ENCODE measurements around the gene KIR2DL4.
"Not testable (repeated sequence)": the region's sequence is repeated elsewhere in the genome, so short reads cannot be mapped to it uniquely, and the experiment has no call there.

Gene KIR2DL4

GRCh38 chr19:54803410-54803809 lies at the start of gene KIR2DL4:
KIR2DL4 (plus strand) TSS chr19:54803610; CDS start chr19:54803652, 42 bp downstream.
- no peak for DNase-seq

- not testable (repeated sequence) for DNase-seq
Observed at GRCh38 chr19:54756204-54757110, 47.0 kb upstream of the KIR2DL4 start.

GRCh38 chr19:54758577-54758976 lies 44.8 kb upstream of the KIR2DL4 start:
- not testable (repeated sequence) for DNase-seq

DNA sequence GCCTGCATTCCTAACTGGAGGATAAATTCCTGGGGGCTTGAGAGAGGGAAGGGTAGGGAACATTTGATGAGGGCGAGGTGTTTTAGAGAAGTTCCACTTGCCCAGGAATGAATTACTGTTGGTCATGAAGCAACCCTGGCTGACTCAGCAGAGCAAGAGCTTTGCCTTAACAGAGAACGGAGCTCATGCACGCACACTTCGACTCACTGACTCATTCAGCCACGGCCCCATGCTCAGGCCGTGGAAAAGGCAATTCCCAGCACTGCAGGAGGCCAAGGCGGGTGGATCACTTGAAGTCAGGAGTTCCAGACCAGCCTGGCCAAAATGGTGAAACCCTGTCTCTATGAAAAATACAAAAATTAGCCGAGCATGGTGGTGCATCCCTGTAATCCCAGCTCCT lies 39.2 kb upstream of the KIR2DL4 start:
- not testable (repeated sequence) for DNase-seq

- not testable (repeated sequence) for DNase-seq
Observed at GRCh38 chr19:54766464-54766863, 36.9 kb upstream of the KIR2DL4 start.

GRCh38 chr19:54769646-54770045 lies 33.8 kb upstream of the KIR2DL4 start, which contains the start of gene KIR2DL1:
KIR2DL1 (plus strand) TSS chr19:54769793; CDS start chr19:54769851, 58 bp downstream.
- DNase-seq = not testable (repeated sequence)

- DNase-seq = not testable (repeated sequence)
Observed at GRCh38 chr19:54770511-54770910, 32.9 kb upstream of the KIR2DL4 start.

GRCh38 chr19:54771018-54771960 lies 32.1 kb upstream of the KIR2DL4 start:
- DNase-seq = not testable (repeated sequence)

DNA sequence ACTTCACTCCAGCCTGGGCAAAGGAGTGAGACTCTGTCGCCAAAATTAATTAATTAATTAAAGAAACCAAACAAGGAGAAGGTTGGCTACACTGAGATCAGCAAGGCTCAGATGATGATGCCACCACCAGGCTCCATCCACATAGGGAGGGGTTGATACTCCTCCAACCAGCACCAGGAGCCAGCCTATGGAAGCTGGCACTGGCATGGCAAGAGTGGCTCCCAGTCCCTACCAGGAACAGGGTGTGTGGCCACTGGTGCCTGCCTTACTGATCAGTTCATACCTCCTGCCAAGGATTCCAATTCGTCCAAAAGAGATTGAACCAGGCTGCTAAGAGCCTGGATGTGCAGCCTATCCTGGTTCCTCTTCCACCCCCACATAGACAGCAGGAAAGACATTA lies 30.7 kb upstream of the KIR2DL4 start:
- DNase-seq = not testable (repeated sequence)

GRCh38 chr19:54775095-54775815 lies 28.2 kb upstream of the KIR2DL4 start:
- DNase-seq = not testable (repeated sequence)

GRCh38 chr19:54775830-54776229 lies 27.6 kb upstream of the KIR2DL4 start:
- not testable (repeated sequence) for DNase-seq

- DNase-seq = not testable (repeated sequence)
Observed at GRCh38 chr19:54777851-54778250, 25.6 kb upstream of the KIR2DL4 start.

DNA sequence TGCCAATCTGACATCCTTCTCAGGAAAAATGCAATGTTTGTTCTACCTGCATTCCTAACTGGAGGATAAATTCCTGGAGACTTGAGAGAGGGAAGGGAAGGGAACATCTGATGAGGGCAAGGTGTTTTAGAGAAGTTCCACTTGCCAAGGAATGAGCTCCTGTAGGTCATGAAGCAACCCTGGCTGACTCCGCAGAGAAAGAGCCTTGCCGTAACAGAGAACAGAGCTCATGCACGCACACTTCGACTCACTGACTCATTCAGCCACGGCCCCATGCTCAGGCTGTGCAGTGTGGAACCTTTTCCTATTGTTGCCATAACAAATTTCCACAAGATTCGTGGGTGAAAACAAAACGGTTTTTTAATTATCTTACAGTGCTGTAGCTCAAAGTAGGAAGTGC lies 24.5 kb upstream of the KIR2DL4 start:
- not testable (repeated sequence) for DNase-seq

- not testable (repeated sequence) for DNase-seq
Observed at GRCh38 chr19:54782916-54783315, 20.5 kb upstream of the KIR2DL4 start.

DNA sequence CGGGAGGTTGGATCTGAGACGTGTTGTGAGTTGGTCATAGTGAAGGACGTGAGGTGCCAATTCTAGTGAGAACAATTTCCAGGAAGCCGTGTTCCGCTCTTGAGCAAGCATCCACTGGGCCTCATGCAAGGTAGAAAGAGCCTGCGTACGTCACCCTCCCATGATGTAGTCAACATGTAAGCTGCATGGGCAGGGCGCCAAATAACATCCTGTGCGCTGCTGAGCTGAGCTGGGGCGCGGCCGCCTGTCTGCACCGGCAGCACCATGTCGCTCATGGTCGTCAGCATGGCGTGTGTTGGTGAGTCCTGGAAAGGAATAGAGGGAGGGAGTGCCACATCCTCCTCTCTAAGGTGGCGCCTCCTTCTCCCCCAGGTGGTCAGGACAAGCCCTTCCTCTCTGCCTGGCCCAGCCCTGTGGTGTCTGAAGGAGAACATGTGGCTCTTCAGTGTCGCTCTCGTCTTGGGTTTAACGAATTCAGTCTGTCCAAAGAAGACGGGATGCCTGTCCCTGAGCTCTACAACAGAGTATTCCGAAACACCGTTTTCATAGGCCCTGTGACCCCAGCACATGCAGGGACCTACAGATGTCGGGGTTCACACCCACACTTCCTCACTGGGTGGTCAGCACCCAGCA lies 17.2 kb upstream of the KIR2DL4 start:
- not testable (repeated sequence) for DNase-seq

- not testable (repeated sequence) for DNase-seq
Observed at GRCh38 chr19:54788154-54788553, 15.3 kb upstream of the KIR2DL4 start.

- DNase-seq = no peak
Observed at GRCh38 chr19:54790711-54791110, 12.7 kb upstream of the KIR2DL4 start.

- no peak for DNase-seq
Observed at GRCh38 chr19:54791476-54791875, 11.9 kb upstream of the KIR2DL4 start.

- DNase-seq = no peak
Observed at GRCh38 chr19:54792814-54793213, 10.6 kb upstream of the KIR2DL4 start.

DNA sequence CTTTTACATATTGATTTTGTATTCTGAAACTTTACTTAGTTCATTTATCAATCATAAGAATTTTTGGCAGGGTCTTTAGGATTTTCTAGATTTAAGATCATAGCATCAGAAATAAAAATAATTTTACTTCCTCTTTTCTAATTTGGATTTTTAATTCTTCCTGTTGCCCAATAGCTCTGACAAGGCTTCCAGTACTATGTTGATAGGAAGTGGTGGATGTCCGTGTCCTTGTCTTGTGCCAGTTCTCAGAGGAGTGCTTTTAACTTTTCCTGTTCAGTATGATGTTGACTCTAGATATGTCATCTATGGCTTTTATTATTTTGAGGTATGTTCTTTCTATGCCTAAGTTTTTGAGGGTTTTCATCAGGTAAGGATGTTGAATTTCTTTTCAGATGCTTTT lies 7.7 kb upstream of the KIR2DL4 start:
- no peak for DNase-seq

- no peak for DNase-seq
Observed at GRCh38 chr19:54804101-54804500, 691 bp downstream of the KIR2DL4 start.

GRCh38 chr19:54804571-54804970 lies 1.2 kb downstream of the KIR2DL4 start:
- no peak for DNase-seq

Measured in activated CD4-positive, alpha-beta T cell treated with anti-CD3 and anti-CD28 coated beads, Interleukin-2, amount 50 U/mL, for 1 hour (primary cell).